ENCODE measurements around the gene VMO1.

DNA sequence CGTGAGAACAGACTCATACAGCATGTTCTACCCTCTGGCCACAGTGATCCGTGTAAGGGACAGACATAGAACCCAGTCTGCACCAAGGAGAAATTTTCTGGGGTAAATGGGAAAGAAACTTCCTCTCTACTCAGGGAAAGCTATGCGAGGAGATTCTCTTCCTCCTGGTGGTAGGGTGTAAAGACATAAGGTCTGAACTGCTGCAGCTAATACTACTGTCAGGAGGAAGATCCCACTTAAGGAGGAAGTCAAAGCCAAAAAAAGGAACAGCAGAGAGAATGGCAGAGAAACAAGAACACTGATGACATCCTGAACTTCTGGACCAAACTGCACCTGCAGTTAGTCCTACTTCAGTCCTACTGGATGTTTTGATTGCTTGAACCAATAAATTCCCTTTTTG lies 21.6 kb downstream of the VMO1 start:
- TF ChIP-seq ARID2 (IDR thresholded peaks at IDR 0.05) (no peak), KDM2B (CRISPR knock-in tag; IDR thresholded peaks at IDR 0.05) (no peak), HDAC6 (IDR thresholded peaks at IDR 0.05; ENCODE audit: low read depth, low read length) (no peak), ZNF133 (CRISPR knock-in tag; IDR thresholded peaks at IDR 0.05) (no peak), BHLHE40 (IDR thresholded peaks at IDR 0.05; ENCODE audit: low read length) (no peak), EZH2 (IDR thresholded peaks at IDR 0.05; ENCODE audit: borderline replicate concordance, low read depth, low read length) (no peak), SLC30A9 (CRISPR knock-in tag; IDR thresholded peaks at IDR 0.05) (no peak), MAFF (IDR thresholded peaks at IDR 0.05; ENCODE audit: low read length) (no peak), ZNF830 (CRISPR knock-in tag; IDR thresholded peaks at IDR 0.05) (no peak)
- TF ChIP-seq, protein P1, sequence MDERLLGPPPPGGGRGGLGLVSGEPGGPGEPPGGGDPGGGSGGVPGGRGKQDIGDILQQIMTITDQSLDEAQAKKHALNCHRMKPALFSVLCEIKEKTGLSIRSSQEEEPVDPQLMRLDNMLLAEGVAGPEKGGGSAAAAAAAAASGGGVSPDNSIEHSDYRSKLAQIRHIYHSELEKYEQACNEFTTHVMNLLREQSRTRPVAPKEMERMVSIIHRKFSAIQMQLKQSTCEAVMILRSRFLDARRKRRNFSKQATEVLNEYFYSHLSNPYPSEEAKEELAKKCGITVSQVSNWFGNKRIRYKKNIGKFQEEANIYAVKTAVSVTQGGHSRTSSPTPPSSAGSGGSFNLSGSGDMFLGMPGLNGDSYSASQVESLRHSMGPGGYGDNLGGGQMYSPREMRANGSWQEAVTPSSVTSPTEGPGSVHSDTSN (CRISPR knock-in tag; IDR thresholded peaks at IDR 0.05; ENCODE audit: low read depth) = no peak
- TF ChIP-seq, protein P1 (tag; conservative IDR thresholded peaks at IDR 0.05; ENCODE audit: low read depth) = no peak
